Neutrophil (primary cell): ENCODE measurements around the gene SSBP1.

ENCODE experiments used
- H3K27ac ChIP-seq: fragments of 200-600 bp; sonication (generic); 2 replicates; pipeline ENCODE4 v1.5.1; 2016; ENCODE audit warnings: mild to moderate bottlenecking, moderate library complexity
- H3K27me3 ChIP-seq: fragments of 200-600 bp; sonication (generic); 2 replicates; pipeline ENCODE4 v1.6.0; 2016; ENCODE audit warnings: mild to moderate bottlenecking
- H3K36me3 ChIP-seq: fragments of 200-600 bp; sonication (generic); 2 replicates; pipeline ENCODE4 v1.5.1; 2017
- H3K4me1 ChIP-seq, 2 experiments: fragments of 200-600 bp in 1 of 2; sonication (generic) in 1 of 2; 1 replicate in 1 of 2; 2 replicates in 1 of 2; pipeline versions ENCODE4 v1.5.1 to v1.6.1; 2013 to 2016; ENCODE audit warnings: low read depth in 1 of 2, low read length in 1 of 2, mild to moderate bottlenecking in 1 of 2, moderate library complexity in 1 of 2; ENCODE audit not compliant: control insufficient read depth in 1 of 2, insufficient read depth in 1 of 2
- H3K4me3 ChIP-seq, 2 experiments: fragments of 200-600 bp in 1 of 2; sonication (generic) in 1 of 2; 1 replicate in 1 of 2; 2 replicates in 1 of 2; pipeline ENCODE4 v1.5.1; 2013 to 2016; ENCODE audit warnings: low read depth in 1 of 2, low read length in 1 of 2, mild to moderate bottlenecking in 1 of 2, moderate library complexity in 1 of 2
- H3K9me3 ChIP-seq: fragments of 200-600 bp; sonication (generic); 2 replicates; pipeline ENCODE4 v1.5.1; 2016
- TF ChIP-seq, protein P1 (sequence below): fragments of 200-600 bp; sonication (generic); IDR thresholded peaks from 2 replicates; pipeline ENCODE4 v1.5.1; 2016; ENCODE audit warnings: antibody characterized with exemption

The SSBP1 gene

DNA sequence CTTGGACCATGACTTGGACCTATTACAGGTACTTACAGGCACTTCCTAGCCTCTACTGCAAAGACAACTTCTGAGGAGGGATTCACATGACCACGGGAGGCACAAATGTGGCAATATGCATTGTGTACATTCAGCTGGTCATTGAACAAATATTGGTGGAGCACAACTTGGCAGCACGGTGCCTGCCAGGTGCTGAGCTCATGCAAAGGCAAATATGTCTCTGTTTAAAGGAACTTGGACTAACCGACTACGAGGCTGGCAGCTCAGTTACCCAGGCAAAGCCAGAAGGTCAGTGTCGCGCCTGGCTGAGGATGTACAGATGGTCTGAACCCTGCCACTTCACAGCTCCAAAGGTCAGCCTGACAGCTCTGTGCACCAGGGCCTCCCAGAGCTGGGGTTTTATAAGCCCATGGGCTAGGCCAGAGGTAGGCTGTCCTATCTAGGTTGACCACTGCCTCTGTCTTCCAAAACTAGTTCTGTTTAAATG, 42.3 kb upstream of the SSBP1 start:
- TF ChIP-seq, protein P1, sequence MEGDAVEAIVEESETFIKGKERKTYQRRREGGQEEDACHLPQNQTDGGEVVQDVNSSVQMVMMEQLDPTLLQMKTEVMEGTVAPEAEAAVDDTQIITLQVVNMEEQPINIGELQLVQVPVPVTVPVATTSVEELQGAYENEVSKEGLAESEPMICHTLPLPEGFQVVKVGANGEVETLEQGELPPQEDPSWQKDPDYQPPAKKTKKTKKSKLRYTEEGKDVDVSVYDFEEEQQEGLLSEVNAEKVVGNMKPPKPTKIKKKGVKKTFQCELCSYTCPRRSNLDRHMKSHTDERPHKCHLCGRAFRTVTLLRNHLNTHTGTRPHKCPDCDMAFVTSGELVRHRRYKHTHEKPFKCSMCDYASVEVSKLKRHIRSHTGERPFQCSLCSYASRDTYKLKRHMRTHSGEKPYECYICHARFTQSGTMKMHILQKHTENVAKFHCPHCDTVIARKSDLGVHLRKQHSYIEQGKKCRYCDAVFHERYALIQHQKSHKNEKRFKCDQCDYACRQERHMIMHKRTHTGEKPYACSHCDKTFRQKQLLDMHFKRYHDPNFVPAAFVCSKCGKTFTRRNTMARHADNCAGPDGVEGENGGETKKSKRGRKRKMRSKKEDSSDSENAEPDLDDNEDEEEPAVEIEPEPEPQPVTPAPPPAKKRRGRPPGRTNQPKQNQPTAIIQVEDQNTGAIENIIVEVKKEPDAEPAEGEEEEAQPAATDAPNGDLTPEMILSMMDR, result no peak
- no peaks in the 10 kb centered on the region for H3K9me3 ChIP-seq
- no peaks in the 10 kb centered on the region for H3K36me3 ChIP-seq
- peaks cover 23% of the 10 kb centered on the region for H3K27me3 ChIP-seq
- H3K4me3 ChIP-seq, result no peak overlapping the region
- peaks cover 0 to 2% of the 10 kb centered on the region in 2 experiments for H3K4me1 ChIP-seq
- H3K27ac ChIP-seq, result no peak overlapping the region

DNA sequence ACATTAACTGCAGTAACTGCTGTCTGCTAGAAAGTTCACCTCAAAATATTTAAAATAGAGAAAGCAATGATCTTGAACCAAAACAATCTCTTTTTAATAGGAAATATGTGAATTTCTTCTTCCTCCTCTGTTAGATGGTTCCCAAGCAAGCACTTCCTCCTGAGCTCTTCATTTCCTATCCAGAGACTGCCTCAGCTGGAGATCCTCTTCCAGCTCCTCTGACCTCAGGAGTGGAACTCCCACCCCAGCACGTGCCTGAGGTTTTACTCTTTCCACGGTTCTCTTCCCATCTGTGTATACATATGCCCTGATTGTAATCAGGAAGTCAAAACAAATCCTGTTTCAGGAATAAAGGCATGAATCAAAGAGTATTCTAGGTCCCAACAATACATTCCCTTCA, 41.8 kb upstream of the SSBP1 start:
- TF ChIP-seq, protein P1, result no peak
- H3K4me1 ChIP-seq, result peaks cover 0 to 7% of the 10 kb centered on the region in 2 experiments
- H3K4me3 ChIP-seq, result no peak overlapping the region
- no peaks in the 10 kb centered on the region for H3K36me3 ChIP-seq
- H3K9me3 ChIP-seq, result no peaks in the 10 kb centered on the region
- H3K27me3 ChIP-seq, result peaks cover 28% of the 10 kb centered on the region
- H3K27ac ChIP-seq, result no peak overlapping the region

DNA sequence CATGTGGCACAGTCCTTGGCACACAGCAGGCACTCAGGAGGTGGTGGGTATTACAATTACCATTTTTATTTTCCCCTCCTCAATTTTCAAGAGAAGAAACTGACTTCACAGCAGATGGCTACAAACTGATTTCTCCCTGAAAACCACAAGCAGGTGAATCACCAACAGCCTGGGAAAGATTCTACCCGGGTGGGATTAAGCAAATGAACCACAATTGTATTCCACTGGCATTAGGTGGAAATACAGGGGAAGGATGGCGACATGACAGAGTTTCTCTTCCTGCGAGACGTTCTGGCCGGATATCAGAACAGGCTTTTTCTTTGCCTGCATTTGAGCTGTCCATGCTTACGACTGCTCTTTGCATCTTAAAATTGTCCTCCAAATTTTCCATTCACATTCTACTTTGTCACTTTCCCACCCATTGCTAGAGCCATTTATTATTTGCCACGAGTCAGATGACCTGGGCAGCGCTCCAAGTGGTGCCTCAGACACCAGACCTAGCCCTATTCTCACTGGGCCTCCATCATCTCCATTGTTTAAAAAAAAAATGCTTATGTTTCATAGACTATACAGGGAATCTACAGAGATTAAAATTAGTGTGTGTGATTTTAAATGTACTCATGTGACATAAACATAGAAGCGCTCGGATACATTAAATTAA, 40.8 kb upstream of the SSBP1 start:
- Histone ChIP-seq H3K36me3 (no peaks in the 10 kb centered on the region), H3K4me3 (no peak overlapping the region), H3K4me1 (peaks cover 3 to 12% of the 10 kb centered on the region in 2 experiments), H3K27me3 (peaks cover 36% of the 10 kb centered on the region), H3K9me3 (no peaks in the 10 kb centered on the region), H3K27ac (no peak overlapping the region)
- TF ChIP-seq, protein P1, result no peak

DNA sequence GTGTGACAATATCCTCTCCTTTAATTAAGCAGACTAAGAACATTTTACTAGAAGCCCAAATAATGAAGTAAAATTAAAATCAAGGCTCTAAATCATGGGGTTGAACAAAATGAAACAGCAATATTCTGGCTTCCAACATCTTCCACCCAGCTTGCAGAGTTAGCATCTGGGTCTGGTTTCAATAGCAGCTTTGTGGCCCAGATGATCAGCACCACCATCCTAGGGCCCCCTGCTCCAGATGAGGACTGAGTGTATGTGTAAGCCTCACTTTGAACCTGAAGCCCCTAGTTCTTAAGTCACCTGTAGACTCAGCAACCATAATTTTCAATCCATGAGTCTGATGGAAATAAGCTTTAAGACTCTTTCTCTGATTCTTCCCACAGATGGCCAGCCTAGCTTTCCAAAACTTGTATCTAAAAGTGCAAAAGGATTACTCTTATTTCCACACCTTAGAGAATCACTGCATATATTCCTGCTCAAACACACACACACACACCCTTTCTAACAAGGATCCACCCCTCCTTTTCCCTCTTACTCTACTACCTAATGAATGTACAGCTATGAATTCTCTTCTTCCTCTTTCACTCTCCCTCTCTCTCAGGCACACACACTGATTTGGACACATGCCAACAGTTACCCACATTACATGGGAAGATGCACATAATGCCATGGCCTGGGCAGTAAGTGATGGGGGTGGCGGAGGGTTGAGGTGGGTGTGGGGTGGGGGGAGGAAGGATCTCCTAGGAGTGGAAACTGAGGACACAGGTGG, 39.7 kb upstream of the SSBP1 start:
- TF ChIP-seq, protein P1, result no peak
- Histone ChIP-seq H3K36me3 (no peaks in the 10 kb centered on the region), H3K27ac (no peak overlapping the region), H3K27me3 (peaks cover 47% of the 10 kb centered on the region), H3K9me3 (no peaks in the 10 kb centered on the region), H3K4me1 (peaks cover 3 to 14% of the 10 kb centered on the region in 2 experiments), H3K4me3 (no peak overlapping the region)

DNA sequence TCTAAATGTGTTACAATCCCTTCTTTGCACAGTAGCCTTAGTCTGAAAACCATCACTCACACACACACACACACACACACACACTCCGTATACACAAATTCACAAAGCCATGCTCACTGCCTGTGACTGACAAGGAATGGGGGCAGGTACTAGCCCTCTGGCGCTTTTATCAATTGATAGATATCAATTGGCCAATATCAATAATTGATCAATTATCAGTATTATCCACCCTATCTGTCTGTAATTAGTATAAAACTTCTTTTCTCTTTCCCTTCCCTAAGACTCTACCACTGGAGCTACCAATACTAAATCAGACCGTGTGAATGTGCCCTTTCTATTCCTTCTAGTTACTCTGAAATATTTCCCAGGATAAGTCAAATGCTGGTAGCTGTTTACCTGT, 38.3 kb upstream of the SSBP1 start:
- no peak overlapping the region for H3K4me3 ChIP-seq
- TF ChIP-seq, protein P1, result no peak
- H3K27me3 ChIP-seq, result peaks cover 61% of the 10 kb centered on the region
- no peaks in the 10 kb centered on the region for H3K9me3 ChIP-seq
- H3K27ac ChIP-seq, result no peak overlapping the region
- no peaks in the 10 kb centered on the region for H3K36me3 ChIP-seq
- H3K4me1 ChIP-seq, result peaks cover 3 to 14% of the 10 kb centered on the region in 2 experiments
